Activated T-cell treated with anti-CD3 and anti-CD28 coated beads for 48 hours (primary cell): ENCODE results near the gene MSLN.
A peak's percentile ranks its signal among the peaks of the same experiment; 100 is the strongest.

Experiments
- DNase-seq: peaks from one replicate; pipeline ENCODE4 v3.0.0-alpha.2; 2020; ENCODE audit warnings: low read depth

The MSLN gene

GRCh38 chr16:776824-777223, 16.3 kb downstream of the MSLN start:
- DNase-seq, result no peak

GRCh38 chr16:777826-778225, 17.3 kb downstream of the MSLN start:
- DNase-seq, result no peak

- no peak for DNase-seq
Measured at GRCh38 chr16:778447-778846, 17.9 kb downstream of the MSLN start.

- no peak for DNase-seq
Measured at GRCh38 chr16:778909-779527, 18.5 kb downstream of the MSLN start.

- DNase-seq, result no peak
Measured at GRCh38 chr16:779561-779960, 19.0 kb downstream of the MSLN start.

GRCh38 chr16:780296-780695, 19.8 kb downstream of the MSLN start:
- no peak for DNase-seq

- DNase-seq, result no peak
Measured at GRCh38 chr16:781346-782010, 20.9 kb downstream of the MSLN start.

GRCh38 chr16:782258-782657, 21.7 kb downstream of the MSLN start:
- DNase-seq, result no peak

- DNase-seq, result no peak
Measured at GRCh38 chr16:782766-783403, 22.4 kb downstream of the MSLN start.

- no peak for DNase-seq
Measured at GRCh38 chr16:783404-784161, 23.0 kb downstream of the MSLN start.

- no peak for DNase-seq
Measured at GRCh38 chr16:784431-784830, 23.9 kb downstream of the MSLN start.

GRCh38 chr16:785563-786535, 25.3 kb downstream of the MSLN start:
- peak; percentile 76 for DNase-seq

GRCh38 chr16:787321-787966, 26.9 kb downstream of the MSLN start:
- no peak for DNase-seq

- no peak for DNase-seq
Measured at GRCh38 chr16:787978-788398, 27.5 kb downstream of the MSLN start, which contains the start of gene RPUSD1. Gene RPUSD1, minus strand, starts transcription at chr16:788381. Its CDS starts 644 bp downstream, at chr16:787737.

- peak; percentile 96 for DNase-seq
Measured at GRCh38 chr16:788399-789126, 28.0 kb downstream of the MSLN start, which contains the start of gene CHTF18. Gene CHTF18, plus strand, starts transcription at chr16:788620. Its CDS starts 65 bp downstream, at chr16:788685.

GRCh38 chr16:789191-789850, 28.8 kb downstream of the MSLN start:
- DNase-seq, result no peak

- DNase-seq, result no peak
Measured at GRCh38 chr16:790086-790485, 29.6 kb downstream of the MSLN start.

- no peak for DNase-seq
Measured at GRCh38 chr16:791131-791530, 30.6 kb downstream of the MSLN start.

GRCh38 chr16:792221-792995, 31.9 kb downstream of the MSLN start:
- DNase-seq, result no peak
